A673 (cell line): ENCODE measurements around the gene FERMT2. TPM values are rescaled to one million over a fixed set of nuclear protein-coding genes. Genes with fewer than 3 reads are reported as not detected.

Source experiments
- BruUV-seq: library from RNA; stranded (reverse); fragments of 400-500 nt; replicated peaks from 2 replicates; lab custom pipeline; 2021; lab: Mats Ljungman, UMichigan
- CTCF ChIA-PET: fragments of 300-600 bp; sonication (Branson Sonifier 250); formaldehyde crosslinking; loops from one replicate; lab custom pipeline; 2022; ENCODE audit warnings: antibody characterized with exemption; lab: Charles Lee
- POLR2A ChIA-PET: fragments of 300-600 bp; sonication (Branson Sonifier 250); formaldehyde crosslinking; loops from one replicate; lab custom pipeline; 2022; ENCODE audit warnings: antibody characterized with exemption; ENCODE audit not compliant: low non-redundant PET; lab: Charles Lee
- DNase-seq: peaks from one replicate; pipeline ENCODE4 v3.0.0-alpha.2; 2015; ENCODE audit warnings: low spot score
- H3K27ac ChIP-seq: fragments of 200-600 bp; sonication (generic); 2 replicates; pipeline ENCODE4 v1.5.1; 2016; ENCODE audit warnings: mixed run types, low read depth, mild to moderate bottlenecking, mixed read lengths, antibody characterized with exemption, low read length; ENCODE audit not compliant: poor library complexity, severe bottlenecking
- H3K27me3 ChIP-seq: fragments of 200-600 bp; sonication (generic); replicated peaks from 2 replicates; pipeline ENCODE4 v1.6.1; 2017; ENCODE audit warnings: mixed run types, low read depth, mild to moderate bottlenecking, mixed read lengths, antibody characterized with exemption, low read length; ENCODE audit not compliant: insufficient read depth, poor library complexity
- H3K36me3 ChIP-seq: fragments of 200-600 bp; sonication (generic); 2 replicates; pipeline ENCODE4 v1.6.1; 2016; ENCODE audit warnings: mixed run types, mild to moderate bottlenecking, mixed read lengths, antibody characterized with exemption, low read length; ENCODE audit not compliant: insufficient read depth, poor library complexity, severe bottlenecking
- H3K4me1 ChIP-seq: fragments of 200-600 bp; sonication (generic); 2 replicates; pipeline ENCODE4 v1.6.1; 2017; ENCODE audit warnings: mixed run types, mild to moderate bottlenecking, mixed read lengths, antibody characterized with exemption, low read length; ENCODE audit not compliant: insufficient read depth, poor library complexity, severe bottlenecking
- H3K4me3 ChIP-seq: fragments of 200-600 bp; sonication (generic); 2 replicates; pipeline ENCODE4 v1.5.1; 2016; ENCODE audit warnings: low read depth, mixed run types, mild to moderate bottlenecking, mixed read lengths, low read length; ENCODE audit not compliant: poor library complexity, severe bottlenecking
- H3K9me3 ChIP-seq: fragments of 200-600 bp; sonication (generic); 2 replicates; pipeline ENCODE4 v1.6.1; 2016; ENCODE audit warnings: mixed run types, low read depth, mild to moderate bottlenecking, mixed read lengths, antibody characterized with exemption, low read length; ENCODE audit not compliant: poor library complexity, severe bottlenecking
- CTCF ChIP-seq: fragments of 300-800, 200-600 bp; sonication (generic); conservative IDR thresholded peaks from 2 replicates; pipeline ENCODE4 v1.5.1; 2017; ENCODE audit warnings: low read depth, mild to moderate bottlenecking, antibody characterized with exemption, low read length, moderate library complexity, mixed read lengths
- EZH2 ChIP-seq: fragments of 200-600 bp; sonication (generic); IDR thresholded peaks from 2 replicates; pipeline ENCODE4 v1.6.1; 2017; ENCODE audit warnings: borderline replicate concordance, low read depth, mild to moderate bottlenecking, mixed read lengths, antibody characterized with exemption, low read length; ENCODE audit not compliant: poor library complexity, severe bottlenecking
- intact Hi-C: fragments of 100-400 bp; cut with micrococcal nuclease; formaldehyde crosslinking; loops from one replicate; pipeline ENCODE4 v1.10.0; 2022; ENCODE audit not compliant: unreplicated experiment
- total RNA-seq: library from RNA; stranded (reverse); gene quantifications from 2 replicates; pipeline ENCODE4 v1.2.3, GENCODE V29; 2021

The FERMT2 gene
- total RNA-seq, 1 experiment from 2014 or later: 38.3 TPM

GRCh38 chr14:52911904-52912303, 38.9 kb downstream of the FERMT2 start:
- Histone ChIP-seq H3K36me3 (no peaks in the 10 kb centered on the region), H3K4me1 (peaks cover 27% of the 10 kb centered on the region), H3K27ac (no peak overlapping the region), H3K9me3 (no peaks in the 10 kb centered on the region), H3K4me3 (no peak overlapping the region), H3K27me3 (no peaks in the 10 kb centered on the region)
- no TSS peak for BruUV-seq
- TF ChIP-seq CTCF (no peak), EZH2 (no peak)
- DNase-seq: peak; percentile 63
- intact Hi-C loops: no loop called here
- POLR2A ChIA-PET: no interaction called here
- CTCF ChIA-PET: no interaction called here

- H3K4me1 ChIP-seq: peaks cover 38% of the 10 kb centered on the region
- no peaks in the 10 kb centered on the region for H3K9me3 ChIP-seq
- DNase-seq: no peak
- intact Hi-C loops: no loop called here
- CTCF ChIA-PET: no interaction called here
- H3K4me3 ChIP-seq: no peak overlapping the region
- no peak overlapping the region for H3K27ac ChIP-seq
- TF ChIP-seq CTCF (no peak), EZH2 (no peak)
- no TSS peak for BruUV-seq
- POLR2A ChIA-PET: no interaction called here
- no peaks in the 10 kb centered on the region for H3K27me3 ChIP-seq
- H3K36me3 ChIP-seq: no peaks in the 10 kb centered on the region
These were observed 40.3 kb downstream of the FERMT2 start for GRCh38 chr14:52910572-52910971.

GRCh38 chr14:52907949-52908348, 42.9 kb downstream of the FERMT2 start:
- H3K27ac ChIP-seq: no peak overlapping the region
- peaks cover 35% of the 10 kb centered on the region for H3K4me1 ChIP-seq
- H3K4me3 ChIP-seq: no peak overlapping the region
- no peaks in the 10 kb centered on the region for H3K9me3 ChIP-seq
- BruUV-seq: no TSS peak
- H3K36me3 ChIP-seq: no peaks in the 10 kb centered on the region
- H3K27me3 ChIP-seq: no peaks in the 10 kb centered on the region
- DNase-seq: no peak
- TF ChIP-seq CTCF: no peak
- no peak for TF ChIP-seq EZH2
- intact Hi-C loops: no loop called here
- ChIA-PET POLR2A (no interaction called here), CTCF (no interaction called here)
